ENCODE measurements around the gene GRIK4. TPM values are rescaled to one million over a fixed set of nuclear protein-coding genes. Genes with fewer than 3 reads are reported as not detected.

Gene GRIK4
- total and polyA plus RNA-seq, 8 donors: 0.02 TPM; not detected in 7

- H3K9me3 ChIP-seq: no peaks in the 10 kb centered on the region
- no peaks in the 10 kb centered on the region for H3K36me3 ChIP-seq
- no peak overlapping the region for H3K4me3 ChIP-seq
- 63 to 73% methylated on average over 4 of the region's 4 CpGs for WGBS, 2 donors
- no peak for ATAC-seq
- no peak for FAIRE-seq
- intact Hi-C loops (cut with DNase I): no loop called here
- no peak for DNase-seq
- no peak for TF ChIP-seq CTCF (IDR thresholded peaks at IDR 0.05)
- no peaks in the 10 kb centered on the region for H3K4me1 ChIP-seq
- H3K27me3 ChIP-seq: no peaks in the 10 kb centered on the region
- H3K27ac ChIP-seq: no peak overlapping the region
Observed at GRCh38 chr11:120837696-120838095, 326.1 kb downstream of the GRIK4 start.

- H3K27ac ChIP-seq: no peak overlapping the region
- H3K9me3 ChIP-seq: no peaks in the 10 kb centered on the region
- WGBS, 2 donors: 27 to 34% methylated on average over 3 of the region's 3 CpGs
- no peak for TF ChIP-seq CTCF (IDR thresholded peaks at IDR 0.05)
- DNase-seq (no peak), ATAC-seq (no peak), FAIRE-seq (no peak)
- no peaks in the 10 kb centered on the region for H3K4me1 ChIP-seq
- intact Hi-C loops (cut with DNase I): no loop called here
- H3K27me3 ChIP-seq: no peaks in the 10 kb centered on the region
- no peak overlapping the region for H3K4me3 ChIP-seq
- no peaks in the 10 kb centered on the region for H3K36me3 ChIP-seq
Observed at GRCh38 chr11:120839201-120839600, 327.7 kb downstream of the GRIK4 start.

GRCh38 chr11:120839846-120840402, 328.4 kb downstream of the GRIK4 start:
- H3K4me3 ChIP-seq: no peak overlapping the region
- FAIRE-seq: no peak
- TF ChIP-seq CTCF (IDR thresholded peaks at IDR 0.05): no peak

GRCh38 chr11:120840661-120841060, 329.1 kb downstream of the GRIK4 start:
- intact Hi-C loops (cut with DNase I): no loop called here
- H3K27me3 ChIP-seq: no peaks in the 10 kb centered on the region

More at GRCh38 chr11:120839846-120840402, 328.4 kb downstream of the GRIK4 start:
- no peaks in the 10 kb centered on the region for H3K36me3 ChIP-seq
- no peaks in the 10 kb centered on the region for H3K4me1 ChIP-seq
- 56 to 66% methylated on average over 6 of the region's 6 CpGs for WGBS, 2 donors
- DNase-seq: no peak
- intact Hi-C loops (cut with DNase I): no loop called here
- H3K27me3 ChIP-seq: no peaks in the 10 kb centered on the region
- ATAC-seq: no peak
- H3K9me3 ChIP-seq: no peaks in the 10 kb centered on the region
- H3K27ac ChIP-seq: no peak overlapping the region

More at GRCh38 chr11:120840661-120841060, 329.1 kb downstream of the GRIK4 start:
- Histone ChIP-seq H3K4me1 (no peaks in the 10 kb centered on the region), H3K4me3 (no peak overlapping the region), H3K36me3 (no peaks in the 10 kb centered on the region), H3K9me3 (no peaks in the 10 kb centered on the region), H3K27ac (no peak overlapping the region)
- 67 to 68% methylated on average over 1 of the region's 1 CpG for WGBS, 2 donors
- no peak for ATAC-seq
- TF ChIP-seq CTCF (IDR thresholded peaks at IDR 0.05): no peak
- no peak for DNase-seq
- FAIRE-seq: no peak

Data from pancreas (tissue), 10 donors.